Upper lobe of right lung (tissue), 1 donor: ENCODE results near the gene IFT80. TPM values are rescaled to one million over a fixed set of nuclear protein-coding genes. Genes with fewer than 3 reads are reported as not detected.
A peak's percentile ranks its signal among the peaks of the same experiment; 100 is the strongest.

Experiments
- ATAC-seq: fragments of 200-7000 bp; cut with Tn5 transposase; one replicate; pipeline ENCODE4 v1.9.1; 2020; ENCODE audit warnings: mild to moderate bottlenecking, moderate library complexity
- DNase-seq: peaks from one replicate; pipeline ENCODE4 v3.0.0-alpha.2; 2020
- H3K27ac ChIP-seq: fragments of 200-600 bp; one replicate; pipeline ENCODE4 v1.8.0; 2022
- H3K27me3 ChIP-seq: fragments of 200-600 bp; one replicate; pipeline ENCODE4 v1.8.0; 2022; ENCODE audit warnings: mild to moderate bottlenecking
- H3K36me3 ChIP-seq: fragments of 200-600 bp; one replicate; pipeline ENCODE4 v1.8.0; 2022
- H3K4me1 ChIP-seq: fragments of 200-600 bp; one replicate; pipeline ENCODE4 v1.8.0; 2022
- H3K4me3 ChIP-seq: fragments of 200-600 bp; one replicate; pipeline ENCODE4 v1.8.0; 2022; ENCODE audit warnings: mild to moderate bottlenecking
- H3K9me3 ChIP-seq: fragments of 200-600 bp; one replicate; pipeline ENCODE4 v1.8.0; 2022
- intact Hi-C: fragments of 100-400 bp; cut with DNase I; formaldehyde crosslinking; loops from one replicate; pipeline ENCODE4 v1.11.0; 2022
- total RNA-seq: library from RNA; stranded (reverse); fragmentation: NEBNext Ultra II Directional; extraction: Animal tissue kit (Norgen Biotek cat#: 25700); gene quantifications from one replicate; pipeline ENCODE4 v1.2.1, GENCODE V29; 2021
- TF ChIP-seq, protein P1 (sequence below): fragments of 200-600 bp; IDR thresholded peaks from one replicate; pipeline ENCODE4 v1.8.0; 2022; ENCODE audit warnings: antibody characterized with exemption
- donor health status: DM: no; HTN: yes; CAD: no; lungs with severe emphysema.

IFT80 gene
- total RNA-seq, 1 donor from 2014 or later, result 37.1 TPM

DNA sequence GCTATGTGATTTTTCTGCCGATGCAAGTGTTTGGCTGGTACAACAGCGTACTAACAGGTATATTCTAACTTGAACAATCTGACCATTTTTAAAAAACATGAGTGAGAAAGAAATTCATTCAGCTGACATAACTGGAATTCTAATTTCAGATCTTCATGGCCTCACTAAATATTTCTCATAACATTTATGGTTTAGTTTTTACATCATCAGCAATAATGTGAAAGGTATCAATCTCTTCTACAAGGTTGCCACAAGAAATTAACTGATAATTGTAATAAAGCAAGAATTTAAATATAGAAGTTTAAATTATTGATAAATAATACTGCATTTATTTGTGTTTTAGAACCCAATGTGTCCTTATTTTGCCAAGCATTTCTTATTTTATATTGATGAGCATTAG lies 179.0 kb downstream of the IFT80 start:
- intact Hi-C loops, result no loop called here

DNA sequence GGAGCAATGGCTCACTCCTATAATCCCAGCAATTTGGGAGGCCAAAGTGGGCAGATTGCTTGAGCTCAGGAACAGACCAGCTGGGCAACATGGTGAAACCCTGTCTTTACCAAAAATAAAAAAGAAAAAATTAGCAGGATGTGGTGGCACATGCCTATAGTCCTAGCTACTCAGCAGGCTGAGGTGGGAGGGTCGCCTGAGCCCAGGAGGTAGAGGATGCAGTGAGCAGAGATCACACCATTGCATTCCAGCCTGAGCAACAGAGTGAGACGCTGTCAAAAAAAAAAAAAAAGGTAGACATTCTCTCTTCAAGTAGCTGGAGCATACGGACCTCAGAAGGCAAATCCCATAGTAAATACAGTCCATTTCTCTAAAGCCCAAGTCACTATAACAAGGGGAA lies 180.9 kb downstream of the IFT80 start:
- no peak for ATAC-seq
- TF ChIP-seq, protein P1, sequence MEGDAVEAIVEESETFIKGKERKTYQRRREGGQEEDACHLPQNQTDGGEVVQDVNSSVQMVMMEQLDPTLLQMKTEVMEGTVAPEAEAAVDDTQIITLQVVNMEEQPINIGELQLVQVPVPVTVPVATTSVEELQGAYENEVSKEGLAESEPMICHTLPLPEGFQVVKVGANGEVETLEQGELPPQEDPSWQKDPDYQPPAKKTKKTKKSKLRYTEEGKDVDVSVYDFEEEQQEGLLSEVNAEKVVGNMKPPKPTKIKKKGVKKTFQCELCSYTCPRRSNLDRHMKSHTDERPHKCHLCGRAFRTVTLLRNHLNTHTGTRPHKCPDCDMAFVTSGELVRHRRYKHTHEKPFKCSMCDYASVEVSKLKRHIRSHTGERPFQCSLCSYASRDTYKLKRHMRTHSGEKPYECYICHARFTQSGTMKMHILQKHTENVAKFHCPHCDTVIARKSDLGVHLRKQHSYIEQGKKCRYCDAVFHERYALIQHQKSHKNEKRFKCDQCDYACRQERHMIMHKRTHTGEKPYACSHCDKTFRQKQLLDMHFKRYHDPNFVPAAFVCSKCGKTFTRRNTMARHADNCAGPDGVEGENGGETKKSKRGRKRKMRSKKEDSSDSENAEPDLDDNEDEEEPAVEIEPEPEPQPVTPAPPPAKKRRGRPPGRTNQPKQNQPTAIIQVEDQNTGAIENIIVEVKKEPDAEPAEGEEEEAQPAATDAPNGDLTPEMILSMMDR, result no peak
- intact Hi-C loops, result no loop called here
- Histone ChIP-seq H3K27ac (no peak overlapping the region), H3K36me3 (no peaks in the 10 kb centered on the region), H3K27me3 (no peaks in the 10 kb centered on the region), H3K4me3 (no peak overlapping the region), H3K9me3 (no peaks in the 10 kb centered on the region), H3K4me1 (no peaks in the 10 kb centered on the region)
- DNase-seq, result no peak

More for the DNA sequence above, 179.0 kb downstream of the IFT80 start:
- TF ChIP-seq, protein P1, result no peak
- DNase-seq, result no peak
- Histone ChIP-seq H3K9me3 (no peaks in the 10 kb centered on the region), H3K27ac (no peak overlapping the region), H3K4me1 (no peaks in the 10 kb centered on the region), H3K4me3 (no peak overlapping the region), H3K36me3 (no peaks in the 10 kb centered on the region), H3K27me3 (peaks cover 11% of the 10 kb centered on the region)
- ATAC-seq, result no peak

DNA sequence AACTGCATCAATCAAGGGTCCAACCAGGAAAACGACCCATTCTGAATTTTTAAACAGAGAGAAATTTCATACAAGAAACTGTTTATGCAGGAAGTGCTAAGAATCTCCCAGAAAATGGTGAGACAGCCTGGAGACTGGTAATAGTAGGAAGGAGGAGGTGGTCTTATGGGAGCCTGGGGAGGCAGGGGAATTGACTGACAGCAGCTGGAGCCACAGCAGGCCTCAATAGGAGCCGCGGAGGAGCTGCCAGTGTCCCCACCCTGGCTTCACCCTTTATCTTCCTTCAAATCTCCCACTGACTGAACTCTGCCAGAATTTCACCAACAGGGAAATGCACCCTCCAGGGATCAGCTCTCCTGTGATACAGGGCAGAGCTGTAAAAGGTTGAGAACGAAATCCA lies 181.3 kb downstream of the IFT80 start:
- DNase-seq (no peak), ATAC-seq (no peak)
- no peaks in the 10 kb centered on the region for H3K9me3 ChIP-seq
- H3K4me3 ChIP-seq, result no peak overlapping the region
- no peak overlapping the region for H3K27ac ChIP-seq
- intact Hi-C loops, result no loop called here
- no peaks in the 10 kb centered on the region for H3K36me3 ChIP-seq
- TF ChIP-seq, protein P1, result no peak
- H3K4me1 ChIP-seq, result no peaks in the 10 kb centered on the region
- no peaks in the 10 kb centered on the region for H3K27me3 ChIP-seq

DNA sequence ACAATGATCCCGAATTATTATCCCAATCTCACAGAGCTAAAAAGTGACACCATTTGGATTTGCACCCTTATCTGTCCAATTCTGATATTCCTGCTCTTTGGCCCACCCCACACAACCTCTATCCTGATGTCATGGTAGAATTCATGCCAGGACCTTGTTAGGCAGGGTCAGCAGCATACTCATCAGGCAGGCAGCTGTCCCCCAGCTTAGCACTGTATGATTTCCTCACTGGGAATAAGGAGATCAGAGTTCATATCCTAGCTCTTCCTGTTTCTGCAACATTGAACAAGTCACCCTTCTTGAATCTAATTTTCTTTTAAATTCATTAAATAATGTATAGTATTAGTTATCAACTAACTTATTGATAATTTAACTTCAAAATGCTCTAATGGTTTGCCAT lies 185.8 kb downstream of the IFT80 start:
- no peak overlapping the region for H3K4me3 ChIP-seq
- no peaks in the 10 kb centered on the region for H3K36me3 ChIP-seq
- intact Hi-C loops, result no loop called here
- ATAC-seq (no peak), DNase-seq (no peak)
- no peaks in the 10 kb centered on the region for H3K27me3 ChIP-seq
- no peaks in the 10 kb centered on the region for H3K9me3 ChIP-seq
- H3K4me1 ChIP-seq, result no peaks in the 10 kb centered on the region
- TF ChIP-seq, protein P1, result no peak
- H3K27ac ChIP-seq, result no peak overlapping the region

DNA sequence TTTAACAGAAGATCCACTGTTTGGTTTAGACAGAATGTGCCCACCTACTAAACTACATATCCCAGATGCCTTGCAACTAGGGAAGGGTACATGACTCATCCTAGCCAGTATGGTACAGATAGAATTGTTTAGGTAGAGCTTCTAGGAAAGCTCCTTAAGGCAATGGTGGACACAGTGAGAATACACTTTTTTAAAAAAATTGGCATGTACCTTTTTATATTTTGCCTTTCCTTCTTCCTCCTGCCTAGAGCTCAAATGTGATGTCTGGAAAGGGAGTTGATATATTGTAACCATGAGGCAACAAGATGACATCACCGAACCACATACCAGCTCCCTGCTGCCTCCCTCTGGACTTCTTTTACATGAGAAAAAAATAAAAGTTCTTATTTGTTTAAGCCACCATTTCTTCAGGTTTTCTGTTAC lies 188.2 kb downstream of the IFT80 start:
- no peak for DNase-seq
- H3K9me3 ChIP-seq, result no peaks in the 10 kb centered on the region
- no peak overlapping the region for H3K27ac ChIP-seq
- no peaks in the 10 kb centered on the region for H3K4me1 ChIP-seq
- peak; percentile 67 for ATAC-seq
- H3K36me3 ChIP-seq, result no peaks in the 10 kb centered on the region
- TF ChIP-seq, protein P1, result peak; percentile 14
- H3K27me3 ChIP-seq, result no peaks in the 10 kb centered on the region
- intact Hi-C loops, result no loop called here
- no peak overlapping the region for H3K4me3 ChIP-seq

DNA sequence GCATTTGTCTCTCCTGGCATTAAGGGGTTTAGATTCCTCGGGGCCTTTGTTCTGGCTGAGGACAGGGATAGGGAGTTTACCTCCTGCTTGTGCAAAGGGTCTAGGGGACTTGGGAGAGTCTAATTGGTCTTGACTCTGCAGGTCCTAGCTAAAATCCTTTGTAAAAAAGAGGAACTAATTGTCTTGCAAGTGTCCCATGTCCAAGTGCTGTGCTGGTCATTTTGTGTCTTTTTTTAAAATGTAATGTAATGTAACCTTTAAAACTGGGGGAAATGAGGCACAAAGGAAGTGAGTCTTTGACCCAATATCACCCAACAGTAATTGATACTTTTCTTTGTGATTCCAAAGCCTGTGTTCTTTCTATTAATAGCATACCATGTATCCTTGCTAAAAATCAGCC lies 188.7 kb downstream of the IFT80 start:
- Histone ChIP-seq H3K27ac (no peak overlapping the region), H3K36me3 (no peaks in the 10 kb centered on the region), H3K9me3 (no peaks in the 10 kb centered on the region), H3K4me1 (no peaks in the 10 kb centered on the region), H3K4me3 (no peak overlapping the region), H3K27me3 (no peaks in the 10 kb centered on the region)
- intact Hi-C loops, result no loop called here
- no peak for ATAC-seq
- TF ChIP-seq, protein P1, result no peak
- no peak for DNase-seq
